Uterus (tissue), 4 donors: Measurements from ENCODE around the gene MARCHF9. TPM values are rescaled to one million over a fixed set of nuclear protein-coding genes. Genes with fewer than 3 reads are reported as not detected.

Experiments used
- DNase-seq, 2 donors: peaks; one replicate each; pipeline ENCODE4 v3.0.0-alpha.2; 2019 to 2020
- H3K27ac ChIP-seq, 2 donors: fragments of 200-600 bp; sonication (generic); 1 replicate in 1 of 2; 2 replicates in 1 of 2; pipeline ENCODE4 v1.5.1; 2016 to 2018
- H3K27me3 ChIP-seq, 2 donors: fragments of 200-600 bp; sonication (generic); one replicate each; pipeline ENCODE4 v1.5.1; 2018 to 2019; ENCODE audit warnings: control low read depth in 1 of 2
- H3K36me3 ChIP-seq, 2 donors: fragments of 200-600 bp; sonication (generic); one replicate each; pipeline ENCODE4 v1.5.1; 2019; ENCODE audit warnings: control low read depth in 1 of 2
- H3K4me1 ChIP-seq, 2 donors: fragments of 200-600 bp; sonication (generic); one replicate each; pipeline ENCODE4 v1.5.1; 2018 to 2019; ENCODE audit warnings: control low read depth in 1 of 2
- H3K4me3 ChIP-seq, 2 donors: fragments of 200-600 bp; sonication (generic); 1 replicate in 1 of 2; 2 replicates in 1 of 2; pipeline ENCODE4 v1.5.1; 2018 to 2019; ENCODE audit warnings: mild to moderate bottlenecking in 1 of 2
- H3K9me3 ChIP-seq, 2 donors: fragments of 200-600 bp; sonication (generic); one replicate each; pipeline ENCODE4 v1.5.1; 2019; ENCODE audit warnings: control low read depth in 1 of 2
- POLR2A ChIP-seq, 2 donors: fragments of 450-650 bp; IDR thresholded peaks; one replicate each; pipeline ENCODE4 v1.6.1; 2016; ENCODE audit warnings: antibody characterized with exemption in 2 of 2, mild to moderate bottlenecking in 1 of 2, moderate library complexity in 1 of 2
- intact Hi-C: fragments of 100-400 bp; cut with DNase I; formaldehyde crosslinking; loops from one replicate; pipeline ENCODE4 v1.15.1; 2023; ENCODE audit warnings: low total_unique reads
- total RNA-seq, 4 donors: library from RNA; depleted of rRNA in 3 of 4; stranded (reverse); fragments of >200 nt in 3 of 4; gene quantifications; one replicate each; pipeline versions ENCODE4 v1.1.0 to v1.2.4, GENCODE V29; 2014 to 2023
- TF ChIP-seq, protein P1 (sequence below), 4 experiments: fragments of 200-600 bp in 2 of 4; fragments of 450-650 bp in 2 of 4; sonication (generic) in 2 of 4; IDR thresholded peaks; one replicate each; pipeline ENCODE4 v1.5.1; 2016 to 2019; ENCODE audit warnings: antibody characterized with exemption in 4 of 4, mild to moderate bottlenecking in 2 of 4, moderate library complexity in 1 of 4
- donor health status: DM: yes; HTN: yes; CAD: no.

The MARCHF9 gene
- total RNA-seq, 4 donors from 2014 or later: 5.1 to 7.6 (median 6.8) TPM; not detected in 1

DNA sequence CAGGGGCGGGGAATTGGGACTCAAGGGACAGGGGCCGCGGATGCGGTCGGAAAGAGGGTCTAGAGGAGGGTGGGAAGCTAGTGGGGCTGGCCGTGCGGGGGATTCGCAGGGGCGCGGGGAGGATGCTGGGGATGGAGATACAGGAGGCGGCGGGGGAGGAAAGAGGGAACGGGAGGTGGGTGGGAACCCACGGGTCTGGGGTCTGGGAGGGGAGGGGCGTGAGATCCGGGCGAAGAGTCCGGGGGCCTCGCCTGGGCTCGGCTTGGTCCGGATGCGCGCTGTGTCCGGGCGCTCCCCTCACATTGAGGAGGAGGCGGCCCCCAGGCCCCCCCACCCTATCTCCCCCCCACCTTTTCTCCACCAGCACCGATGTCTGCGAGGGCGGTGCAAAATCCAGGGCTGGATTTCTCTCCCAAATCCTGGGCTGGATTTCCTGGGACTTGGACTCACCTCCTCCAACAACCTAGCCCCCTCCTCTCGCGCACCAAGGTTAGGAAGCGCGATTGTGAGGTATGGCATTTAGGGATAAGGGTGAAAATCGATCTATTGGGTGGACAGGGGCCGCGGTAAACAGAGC lies 16.2 kb upstream of the MARCHF9 start, which contains the start of gene AGAP2:
AGAP2 (minus strand) TSS at position 82 of the 577 bp plus-strand sequence. CDS start 496 bp downstream, outside the sequence.
- TF ChIP-seq, protein P1, sequence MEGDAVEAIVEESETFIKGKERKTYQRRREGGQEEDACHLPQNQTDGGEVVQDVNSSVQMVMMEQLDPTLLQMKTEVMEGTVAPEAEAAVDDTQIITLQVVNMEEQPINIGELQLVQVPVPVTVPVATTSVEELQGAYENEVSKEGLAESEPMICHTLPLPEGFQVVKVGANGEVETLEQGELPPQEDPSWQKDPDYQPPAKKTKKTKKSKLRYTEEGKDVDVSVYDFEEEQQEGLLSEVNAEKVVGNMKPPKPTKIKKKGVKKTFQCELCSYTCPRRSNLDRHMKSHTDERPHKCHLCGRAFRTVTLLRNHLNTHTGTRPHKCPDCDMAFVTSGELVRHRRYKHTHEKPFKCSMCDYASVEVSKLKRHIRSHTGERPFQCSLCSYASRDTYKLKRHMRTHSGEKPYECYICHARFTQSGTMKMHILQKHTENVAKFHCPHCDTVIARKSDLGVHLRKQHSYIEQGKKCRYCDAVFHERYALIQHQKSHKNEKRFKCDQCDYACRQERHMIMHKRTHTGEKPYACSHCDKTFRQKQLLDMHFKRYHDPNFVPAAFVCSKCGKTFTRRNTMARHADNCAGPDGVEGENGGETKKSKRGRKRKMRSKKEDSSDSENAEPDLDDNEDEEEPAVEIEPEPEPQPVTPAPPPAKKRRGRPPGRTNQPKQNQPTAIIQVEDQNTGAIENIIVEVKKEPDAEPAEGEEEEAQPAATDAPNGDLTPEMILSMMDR (IDR thresholded peaks at IDR 0.05): no peak
- no peak for TF ChIP-seq POLR2A (IDR thresholded peaks at IDR 0.05)
- Histone ChIP-seq H3K4me1 (peaks cover 0 to 29% of the 10 kb centered on the region in 2 donors), H3K27me3 (peaks cover 18 to 29% of the 10 kb centered on the region in 2 donors), H3K9me3 (no peaks in the 10 kb centered on the region), H3K27ac (no peak within 1 kb of the TSS), H3K36me3 (no peaks in the 10 kb centered on the region), H3K4me3 (peak within 1 kb of the TSS in 1 of 2 donors; percentile 30)
- no peak for DNase-seq
- intact Hi-C loops: no loop called here

DNA sequence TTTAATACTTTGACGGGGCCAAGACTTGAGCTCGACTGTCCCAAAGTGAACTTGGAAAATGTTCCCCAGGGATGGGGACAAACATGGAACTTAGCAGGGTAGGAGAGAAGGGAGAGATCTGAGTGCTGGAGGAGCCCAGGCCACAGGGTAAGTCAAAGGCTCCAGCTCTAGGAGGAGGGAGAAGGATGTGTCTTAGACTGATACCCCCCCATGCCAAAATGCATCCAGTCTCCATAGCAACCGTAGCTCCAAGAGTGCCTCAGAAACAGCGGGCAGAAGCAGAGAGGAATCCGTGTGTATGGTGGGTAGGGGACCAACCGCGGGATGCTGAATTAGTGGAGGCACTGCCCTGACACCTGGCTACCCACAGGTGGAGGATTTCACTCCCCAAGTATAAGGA lies 15.5 kb upstream of the MARCHF9 start:
- no peak for DNase-seq
- no peaks in the 10 kb centered on the region for H3K9me3 ChIP-seq
- TF ChIP-seq, protein P1 (IDR thresholded peaks at IDR 0.05): no peak
- TF ChIP-seq POLR2A (IDR thresholded peaks at IDR 0.05): no peak
- H3K4me3 ChIP-seq: no peak overlapping the region
- no peak overlapping the region for H3K27ac ChIP-seq
- H3K27me3 ChIP-seq: peaks cover 18 to 29% of the 10 kb centered on the region in 2 donors
- intact Hi-C loops: no loop called here
- no peaks in the 10 kb centered on the region for H3K36me3 ChIP-seq
- H3K4me1 ChIP-seq: peaks cover 0 to 29% of the 10 kb centered on the region in 2 donors

DNA sequence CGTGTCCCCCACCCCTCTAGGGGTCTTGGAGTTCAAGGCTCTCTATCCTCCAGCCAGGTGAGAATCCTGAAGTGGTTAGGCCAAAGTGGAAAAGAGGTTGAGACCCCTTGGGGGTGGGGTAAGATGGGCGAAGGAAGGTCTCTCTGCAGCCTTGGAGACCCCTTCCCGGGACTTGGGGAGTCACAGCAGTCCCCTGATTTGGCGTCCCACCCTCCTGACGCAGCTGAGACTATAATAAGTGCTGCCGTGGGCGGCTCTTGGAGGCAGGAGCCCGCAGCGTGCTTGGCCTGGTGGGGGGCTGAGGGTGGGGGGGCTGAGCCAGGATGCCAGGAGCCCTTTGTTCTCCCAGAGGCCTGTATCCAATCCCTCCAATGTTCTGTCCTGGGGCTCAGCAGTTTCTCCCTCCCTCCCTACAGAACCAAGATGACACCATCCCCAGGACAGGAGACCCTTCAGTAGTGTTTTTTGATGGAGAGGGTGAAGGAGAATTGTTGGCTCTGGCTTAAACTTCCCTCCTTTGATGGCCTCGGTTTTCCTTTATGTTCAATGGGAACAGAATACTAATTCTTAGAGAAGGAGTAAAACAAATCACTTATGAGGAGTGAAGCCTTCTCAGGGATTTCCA lies 14.9 kb upstream of the MARCHF9 start:
- intact Hi-C loops: no loop called here
- H3K9me3 ChIP-seq: no peaks in the 10 kb centered on the region
- no peaks in the 10 kb centered on the region for H3K36me3 ChIP-seq
- H3K27me3 ChIP-seq: peaks cover 18 to 26% of the 10 kb centered on the region in 2 donors
- no peak for DNase-seq
- H3K4me1 ChIP-seq: peaks cover 0 to 29% of the 10 kb centered on the region in 2 donors
- H3K27ac ChIP-seq: no peak overlapping the region
- TF ChIP-seq POLR2A (IDR thresholded peaks at IDR 0.05): no peak
- TF ChIP-seq, protein P1 (IDR thresholded peaks at IDR 0.05): no peak
- H3K4me3 ChIP-seq: no peak overlapping the region

DNA sequence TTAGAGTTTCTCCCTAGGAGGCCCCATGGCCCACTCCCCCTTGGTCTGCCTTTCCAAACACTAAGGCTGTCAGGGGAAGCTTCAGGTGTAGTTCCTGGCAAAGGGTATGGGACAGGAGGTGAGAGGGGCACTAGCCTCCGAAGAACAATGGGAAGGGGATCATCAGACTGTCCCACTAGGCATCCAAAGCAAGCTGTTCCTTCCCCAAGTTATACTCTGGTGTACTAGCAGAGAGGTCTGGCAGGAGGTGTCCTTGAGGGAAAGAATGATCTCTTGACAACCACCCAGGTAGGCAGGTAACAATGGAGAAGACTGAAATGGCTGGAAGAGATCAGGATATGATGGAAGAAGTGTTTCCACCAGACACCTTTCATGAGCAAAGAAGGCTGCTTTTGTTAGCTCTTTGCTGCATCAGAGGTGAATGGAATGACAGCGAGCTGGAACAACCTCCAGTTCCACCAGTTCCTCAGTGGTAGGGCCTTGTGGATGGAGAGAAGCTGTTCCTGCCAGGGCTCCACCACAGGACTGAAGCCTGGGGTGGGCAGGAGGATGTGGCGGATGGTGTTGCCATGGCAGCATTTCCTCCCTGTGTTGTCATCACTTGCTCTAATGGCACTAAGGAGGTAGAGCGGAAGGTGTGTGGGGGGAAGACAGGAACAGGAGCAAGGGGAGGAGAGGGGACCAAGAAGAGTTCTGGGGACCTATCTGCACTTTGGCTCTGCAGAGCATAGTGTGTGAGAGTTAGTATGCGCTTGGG lies 14.1 kb upstream of the MARCHF9 start:
- H3K9me3 ChIP-seq: no peaks in the 10 kb centered on the region
- intact Hi-C loops: no loop called here
- peaks cover 18 to 26% of the 10 kb centered on the region in 2 donors for H3K27me3 ChIP-seq
- H3K27ac ChIP-seq: no peak overlapping the region
- TF ChIP-seq, protein P1 (IDR thresholded peaks at IDR 0.05): no peak
- no peak for TF ChIP-seq POLR2A (IDR thresholded peaks at IDR 0.05)
- no peak for DNase-seq
- no peaks in the 10 kb centered on the region for H3K36me3 ChIP-seq
- no peak overlapping the region for H3K4me3 ChIP-seq
- H3K4me1 ChIP-seq: peaks cover 0 to 27% of the 10 kb centered on the region in 2 donors

DNA sequence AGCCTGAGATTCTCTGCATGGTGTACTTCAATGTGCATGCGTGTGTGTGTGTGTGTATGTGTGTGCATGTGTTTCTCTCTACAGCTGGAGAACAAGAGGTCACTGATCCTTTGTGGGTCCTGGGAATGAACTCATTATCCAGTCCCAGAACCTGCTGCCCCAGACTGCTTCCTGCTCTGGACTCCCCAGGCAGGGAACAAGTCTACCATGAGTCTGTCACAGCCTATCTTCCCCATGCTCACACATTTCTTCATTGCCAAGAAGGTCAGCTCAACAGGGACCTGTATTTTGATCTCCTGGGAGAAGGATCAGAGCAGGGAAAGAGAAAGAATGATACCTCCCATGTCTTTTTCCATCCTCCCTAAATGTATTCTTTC lies 13.5 kb upstream of the MARCHF9 start:
- Histone ChIP-seq H3K36me3 (no peaks in the 10 kb centered on the region), H3K27me3 (peaks cover 18 to 24% of the 10 kb centered on the region in 2 donors), H3K4me3 (no peak overlapping the region), H3K4me1 (peaks cover 0 to 21% of the 10 kb centered on the region in 2 donors), H3K9me3 (no peaks in the 10 kb centered on the region), H3K27ac (no peak overlapping the region)
- TF ChIP-seq, protein P1 (IDR thresholded peaks at IDR 0.05): no peak
- TF ChIP-seq POLR2A (IDR thresholded peaks at IDR 0.05): no peak
- intact Hi-C loops: no loop called here
- no peak for DNase-seq
